GM19035 (cell line): Measurements from ENCODE around the gene ADAMTSL2.
"Not testable (repeated sequence)": the region's sequence is repeated elsewhere in the genome, so short reads cannot be mapped to it uniquely, and the experiment has no call there.

ENCODE experiments used
- ATAC-seq: cut with Tn5 transposase; IDR thresholded peaks from one replicate; pipeline ENCODE4 v1.9.1; 2021; ENCODE audit not compliant: unreplicated experiment

ADAMTSL2 gene

DNA sequence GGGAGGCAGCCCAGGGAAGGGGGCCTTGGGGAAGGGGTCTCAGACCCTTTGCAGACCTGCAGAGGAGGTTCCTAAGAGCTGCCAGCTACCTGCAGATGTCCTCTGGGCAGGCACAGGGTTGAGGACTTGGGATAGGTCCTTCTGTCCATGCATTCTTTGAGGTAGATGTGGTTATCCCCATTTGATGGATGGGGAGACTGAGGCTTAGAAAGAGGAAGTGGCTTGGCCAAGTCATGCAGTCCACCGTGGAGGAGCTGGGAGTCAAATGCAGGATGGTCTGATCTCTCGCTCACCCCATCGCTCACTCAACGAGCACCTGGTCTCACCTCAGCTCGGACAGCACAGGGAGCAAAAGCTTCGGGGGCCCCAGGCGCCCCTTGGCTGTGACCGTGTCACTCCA lies 20.2 kb downstream of the ADAMTSL2 start:
- ATAC-seq = no peak

DNA sequence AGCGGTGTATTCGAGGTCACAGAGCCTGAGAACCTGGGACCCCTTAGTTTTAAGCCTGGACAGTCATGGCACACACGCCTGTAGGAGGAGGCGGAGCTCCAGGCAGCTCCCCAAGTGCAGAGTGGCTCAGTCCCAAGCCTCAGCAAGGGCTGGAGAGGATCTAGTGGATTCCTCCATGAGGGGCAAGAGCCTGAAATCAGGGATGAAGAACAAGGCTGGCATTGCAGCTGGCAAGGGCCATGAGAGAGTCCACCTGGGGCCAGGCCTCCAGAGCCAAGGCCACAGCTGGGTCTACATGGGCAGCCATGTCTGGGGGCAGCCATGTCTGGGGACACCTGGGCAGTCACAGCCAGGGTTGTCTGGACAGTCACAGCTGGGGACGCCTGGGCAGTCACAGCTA lies 21.9 kb downstream of the ADAMTSL2 start:
- ATAC-seq = no peak

DNA sequence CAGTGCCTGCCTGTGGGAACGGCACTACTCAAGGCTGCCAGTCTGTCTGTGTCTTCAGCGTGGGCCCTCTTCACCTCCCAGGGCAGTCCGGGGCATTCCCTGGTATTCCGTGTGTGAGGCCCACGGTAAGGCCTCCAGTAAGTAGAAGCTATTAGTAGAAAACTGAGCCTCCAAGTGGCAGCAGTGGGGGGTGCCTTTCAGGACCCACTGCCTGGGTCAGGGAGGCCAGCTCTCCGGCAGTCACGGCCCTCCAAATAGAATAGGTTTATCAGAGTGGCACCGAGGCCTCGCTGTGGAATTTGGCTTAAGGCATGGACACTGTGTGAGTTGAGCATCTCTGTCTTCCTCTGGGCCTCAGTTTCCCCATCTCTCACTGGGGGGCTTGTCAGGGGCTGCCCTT lies 23.1 kb downstream of the ADAMTSL2 start:
- no peak for ATAC-seq

DNA sequence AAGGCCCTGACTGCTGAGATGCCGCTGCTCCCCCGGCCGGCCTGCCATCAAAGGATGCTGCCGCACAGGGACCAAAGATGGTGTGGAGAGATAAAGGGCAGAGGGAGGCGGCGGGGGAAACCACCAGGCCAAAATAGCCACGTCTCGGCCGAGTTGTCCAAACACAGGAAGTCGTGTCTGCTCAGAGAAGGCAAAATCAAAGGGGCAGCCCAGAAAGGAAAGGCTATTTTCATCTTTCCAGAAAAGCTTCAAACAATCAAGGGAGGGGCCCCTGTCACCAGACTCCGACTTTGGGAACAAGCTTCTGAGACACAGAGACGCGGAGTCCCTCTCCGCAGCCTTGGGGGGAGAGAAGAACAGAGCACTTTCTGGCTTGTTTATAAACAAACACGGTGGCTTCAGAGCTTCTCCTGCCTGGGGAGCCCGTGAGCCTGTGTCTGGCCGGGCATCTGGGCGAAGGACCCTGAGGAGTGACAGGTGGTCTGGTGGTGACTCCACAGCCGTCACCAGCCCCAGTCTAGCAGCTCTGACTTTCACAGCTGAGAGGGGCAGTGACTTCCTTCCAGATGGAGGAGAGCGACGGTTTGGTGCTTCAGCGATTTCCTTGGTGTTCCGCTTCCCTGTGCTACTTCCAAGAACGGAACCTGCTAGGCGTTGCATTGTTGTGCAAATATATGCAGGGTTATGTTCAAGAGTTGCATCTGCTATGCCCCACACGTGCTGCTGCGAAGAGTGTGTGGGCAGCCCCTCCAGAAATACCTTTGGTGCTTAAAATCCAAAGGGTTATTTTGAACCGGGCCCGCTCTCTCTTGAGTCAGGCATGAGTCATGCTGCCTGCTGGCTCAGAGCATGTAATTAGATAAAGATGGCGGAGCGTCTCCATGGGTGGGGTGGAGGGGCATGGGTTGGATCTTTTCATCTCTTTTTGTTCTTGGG lies 24.0 kb downstream of the ADAMTSL2 start:
- no peak for ATAC-seq

DNA sequence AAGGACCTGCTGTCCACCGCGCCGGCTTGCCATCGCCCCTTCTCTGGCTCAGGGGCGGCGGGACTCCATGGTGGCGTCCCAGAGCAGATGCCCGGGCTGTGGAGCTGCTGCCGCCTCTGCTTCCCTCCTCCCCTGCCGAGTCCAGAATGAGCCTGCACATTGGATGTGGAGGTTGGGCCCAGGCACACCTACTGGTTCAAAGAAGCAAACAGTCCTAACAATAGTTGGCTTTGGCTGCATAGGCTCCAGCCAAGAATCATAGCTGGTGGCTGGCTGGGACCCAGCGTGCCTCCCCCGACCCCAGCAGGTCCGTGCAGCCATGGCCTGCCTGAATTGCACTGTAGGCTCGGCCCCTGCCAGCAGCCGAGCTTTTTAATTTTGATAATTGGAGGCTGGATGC lies 25.8 kb downstream of the ADAMTSL2 start:
- no peak for ATAC-seq

DNA sequence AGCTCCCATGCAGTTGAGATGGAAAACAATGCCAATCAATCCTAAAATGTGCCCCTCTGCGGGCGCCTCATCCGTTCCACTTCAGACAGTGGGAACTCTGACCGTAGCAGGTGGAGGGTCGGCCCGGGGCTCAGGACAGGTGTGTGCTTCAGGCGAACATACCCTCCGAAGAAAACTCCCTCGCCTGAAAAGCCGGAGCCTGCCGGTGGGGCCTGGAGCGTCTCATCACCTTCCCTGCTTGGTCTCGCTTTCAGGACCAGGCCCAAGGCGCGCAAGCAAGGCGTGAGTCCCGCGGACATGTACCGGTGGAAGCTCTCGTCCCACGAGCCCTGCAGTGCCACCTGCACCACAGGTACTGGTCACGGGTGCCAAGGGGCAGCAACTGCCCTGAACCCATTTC lies 26.4 kb downstream of the ADAMTSL2 start:
- no peak for ATAC-seq

DNA sequence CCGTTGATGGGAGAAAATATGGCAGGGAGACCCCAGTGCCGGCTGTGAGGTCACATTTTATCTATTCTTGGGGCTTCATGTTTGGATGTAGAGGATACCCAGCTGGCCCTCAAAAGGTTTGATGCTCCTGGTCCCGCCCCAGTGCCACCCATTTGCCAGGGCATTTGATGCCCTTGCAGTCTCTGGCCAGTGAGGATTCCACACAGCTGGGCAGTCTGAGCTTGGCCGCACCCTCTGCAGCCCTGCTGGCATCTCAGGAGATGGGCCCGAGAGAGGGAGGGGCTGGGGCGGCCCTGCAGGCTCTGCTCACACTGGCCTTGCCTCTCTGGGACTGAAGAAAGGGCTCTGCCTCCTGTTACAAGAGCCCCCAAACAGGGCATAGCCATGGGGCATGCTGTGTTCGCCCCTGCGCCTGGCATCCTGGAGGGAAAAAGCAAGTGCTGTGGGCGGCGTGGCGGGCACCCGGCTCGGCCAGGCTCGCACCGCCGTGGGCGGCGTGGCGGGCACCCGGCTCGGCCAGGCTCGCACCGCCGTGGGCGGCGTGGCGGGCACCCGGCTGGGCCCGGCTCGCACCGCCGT lies 27.6 kb downstream of the ADAMTSL2 start:
- ATAC-seq = no peak

DNA sequence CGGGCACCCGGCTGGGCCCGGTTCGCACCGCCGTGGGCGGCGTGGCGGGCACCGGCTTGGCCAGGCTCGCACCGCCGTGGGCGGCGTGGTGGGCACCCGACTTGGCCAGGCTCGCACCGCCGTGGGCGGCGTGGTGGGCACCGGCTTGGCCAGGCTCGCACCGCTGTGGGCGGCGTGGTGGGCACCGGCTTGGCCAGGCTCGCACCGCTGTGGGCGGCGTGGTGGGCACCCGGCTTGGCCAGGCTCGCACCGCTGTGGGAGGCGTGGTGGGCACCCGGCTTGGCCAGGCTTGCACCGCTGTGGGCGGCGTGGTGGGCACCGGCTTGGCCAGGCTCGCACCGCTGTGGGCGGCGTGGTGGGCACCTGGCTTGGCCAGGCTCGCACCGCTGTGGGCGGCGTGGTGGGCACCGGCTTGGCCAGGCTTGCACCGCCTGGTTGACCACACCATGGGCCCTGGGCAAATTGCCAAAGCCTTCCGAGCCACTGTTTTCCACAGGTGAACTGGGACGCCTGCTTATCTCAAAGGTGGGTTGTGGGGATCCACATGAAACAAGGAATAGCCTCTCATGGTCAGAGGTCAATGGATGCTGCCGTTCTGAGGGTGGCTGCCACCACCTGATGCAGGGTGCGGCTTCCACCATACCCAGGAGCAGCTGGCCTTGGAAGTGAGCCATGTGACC lies 28.2 kb downstream of the ADAMTSL2 start:
- no peak for ATAC-seq

DNA sequence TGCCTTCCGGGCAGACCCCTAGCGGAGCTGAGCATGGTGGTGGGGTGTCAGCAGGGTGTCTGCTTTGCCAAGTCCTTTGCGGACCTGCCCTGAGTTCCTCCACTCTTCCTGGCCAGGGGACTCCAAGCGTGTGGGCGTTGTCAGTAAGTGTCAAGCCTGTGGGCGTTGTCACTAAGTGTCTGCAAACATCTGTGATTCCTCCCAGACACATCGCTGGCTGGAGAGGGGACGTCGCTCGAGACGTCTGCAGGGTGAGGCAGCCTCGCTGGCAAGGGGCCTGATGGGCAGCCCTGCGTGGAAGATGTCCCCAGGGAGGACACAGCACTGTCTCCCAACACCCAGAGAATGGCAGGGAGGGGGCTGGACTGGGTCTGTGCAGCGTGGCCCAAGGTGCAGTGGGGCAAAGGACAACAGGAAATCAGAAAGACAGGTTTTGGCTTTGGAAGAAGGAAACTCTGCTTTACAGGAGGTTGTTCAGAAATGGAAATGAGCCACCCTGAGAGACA lies 28.8 kb downstream of the ADAMTSL2 start:
- ATAC-seq = no peak

DNA sequence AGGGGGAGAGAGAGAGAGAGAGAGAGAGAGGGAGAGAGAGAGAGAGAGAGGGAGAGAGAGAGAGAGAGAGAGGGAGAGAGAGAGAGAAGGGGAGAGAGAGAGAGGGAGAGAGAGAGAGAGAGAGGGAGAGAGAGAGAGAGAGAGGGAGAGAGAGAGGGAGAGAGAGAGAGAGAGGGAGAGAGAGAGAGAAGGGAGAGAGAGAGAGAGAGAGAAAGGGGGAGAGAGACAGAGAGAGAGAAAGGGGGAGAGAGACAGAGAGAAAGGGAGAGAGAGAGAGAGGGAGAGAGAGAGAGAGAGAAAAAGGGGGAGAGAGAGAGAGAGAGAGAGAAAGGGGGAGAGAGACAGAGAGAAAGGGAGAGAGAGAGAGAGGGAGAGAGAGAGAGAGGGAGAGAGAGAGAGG lies 29.3 kb downstream of the ADAMTSL2 start:
- not testable (repeated sequence) for ATAC-seq

DNA sequence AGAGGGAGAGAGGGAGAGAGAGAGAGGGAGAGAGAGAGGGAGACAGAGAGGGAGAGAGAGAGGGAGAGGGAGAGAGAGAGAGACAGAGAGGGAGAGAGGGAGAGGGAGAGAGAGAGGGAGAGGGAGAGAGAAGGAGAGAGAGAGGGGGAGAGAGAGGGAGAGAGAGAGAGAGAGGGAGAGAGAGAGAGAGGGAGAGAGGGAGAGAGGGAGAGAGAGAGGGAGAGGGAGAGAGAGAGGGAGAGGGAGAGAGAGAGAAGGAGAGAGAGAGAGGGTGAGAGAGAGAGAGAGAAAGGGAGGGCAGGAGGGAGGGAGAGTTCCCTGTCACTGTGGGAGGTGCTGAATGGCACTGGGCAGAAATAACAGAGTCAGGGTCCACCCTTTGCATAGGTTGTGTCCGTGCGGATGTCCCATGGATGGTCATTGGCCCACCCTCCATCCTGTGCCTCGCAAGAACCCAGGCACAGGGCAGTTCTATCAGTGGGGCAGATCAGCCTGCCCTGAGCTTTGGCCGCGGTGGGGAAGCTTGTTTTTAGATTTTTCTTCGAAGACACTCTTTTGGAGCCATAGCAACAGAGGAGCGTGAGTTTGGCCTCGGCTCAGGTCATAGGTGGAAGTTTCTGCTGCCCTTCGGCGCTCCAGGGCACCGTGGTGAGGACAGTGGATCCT lies 30.1 kb downstream of the ADAMTSL2 start:
- ATAC-seq = no peak

DNA sequence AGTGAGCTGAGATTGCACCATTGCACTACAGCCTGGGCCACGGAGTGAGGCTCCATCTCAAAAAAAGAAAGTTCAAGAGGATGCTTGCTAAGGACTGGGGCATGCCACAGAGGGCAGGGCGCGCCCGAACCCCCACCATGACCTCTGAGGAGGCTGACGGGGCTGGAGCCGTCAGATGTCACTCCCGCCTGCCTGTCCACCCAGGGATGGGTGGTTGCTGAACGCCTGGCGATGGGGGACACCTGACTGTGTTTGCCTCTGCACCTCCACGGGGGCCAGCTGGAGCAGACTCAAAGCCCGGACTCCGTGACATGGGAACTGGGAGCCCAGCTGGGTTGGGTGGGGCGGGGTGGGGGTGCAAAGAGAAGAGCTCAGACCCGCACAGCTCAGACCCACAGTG lies 31.9 kb downstream of the ADAMTSL2 start:
- ATAC-seq = no peak

DNA sequence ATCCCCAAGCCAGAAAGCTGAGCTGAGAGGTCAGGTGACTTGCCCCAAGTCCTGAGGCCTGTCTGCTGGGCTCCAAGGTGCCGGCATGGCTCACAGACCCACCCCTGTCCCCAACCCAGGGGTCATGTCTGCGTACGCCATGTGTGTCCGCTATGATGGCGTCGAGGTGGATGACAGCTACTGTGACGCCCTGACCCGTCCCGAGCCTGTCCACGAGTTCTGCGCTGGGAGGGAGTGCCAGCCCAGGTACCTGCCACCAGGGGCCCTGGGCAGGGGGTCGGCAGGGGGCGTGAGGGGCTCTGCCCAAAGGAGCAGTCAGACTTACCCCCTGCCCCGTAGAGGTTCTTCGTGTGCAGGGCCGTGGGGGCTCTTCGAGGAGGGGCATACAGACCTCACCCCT lies 32.3 kb downstream of the ADAMTSL2 start:
- no peak for ATAC-seq

DNA sequence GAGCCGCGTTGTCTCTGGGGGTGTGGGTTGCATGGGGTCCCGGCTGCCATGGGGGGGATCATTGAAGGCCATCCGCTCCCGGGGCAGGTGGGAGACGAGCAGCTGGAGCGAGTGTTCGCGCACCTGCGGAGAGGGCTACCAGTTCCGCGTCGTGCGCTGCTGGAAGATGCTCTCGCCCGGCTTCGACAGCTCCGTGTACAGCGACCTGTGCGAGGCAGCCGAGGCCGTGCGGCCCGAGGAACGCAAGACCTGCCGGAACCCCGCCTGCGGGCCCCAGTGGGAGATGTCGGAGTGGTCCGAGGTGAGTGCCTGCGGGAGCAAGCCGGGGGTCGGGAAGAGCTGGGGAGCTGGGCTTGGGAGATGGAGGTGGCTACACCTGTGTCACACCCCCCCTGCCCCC lies 33.7 kb downstream of the ADAMTSL2 start:
- ATAC-seq = no peak

DNA sequence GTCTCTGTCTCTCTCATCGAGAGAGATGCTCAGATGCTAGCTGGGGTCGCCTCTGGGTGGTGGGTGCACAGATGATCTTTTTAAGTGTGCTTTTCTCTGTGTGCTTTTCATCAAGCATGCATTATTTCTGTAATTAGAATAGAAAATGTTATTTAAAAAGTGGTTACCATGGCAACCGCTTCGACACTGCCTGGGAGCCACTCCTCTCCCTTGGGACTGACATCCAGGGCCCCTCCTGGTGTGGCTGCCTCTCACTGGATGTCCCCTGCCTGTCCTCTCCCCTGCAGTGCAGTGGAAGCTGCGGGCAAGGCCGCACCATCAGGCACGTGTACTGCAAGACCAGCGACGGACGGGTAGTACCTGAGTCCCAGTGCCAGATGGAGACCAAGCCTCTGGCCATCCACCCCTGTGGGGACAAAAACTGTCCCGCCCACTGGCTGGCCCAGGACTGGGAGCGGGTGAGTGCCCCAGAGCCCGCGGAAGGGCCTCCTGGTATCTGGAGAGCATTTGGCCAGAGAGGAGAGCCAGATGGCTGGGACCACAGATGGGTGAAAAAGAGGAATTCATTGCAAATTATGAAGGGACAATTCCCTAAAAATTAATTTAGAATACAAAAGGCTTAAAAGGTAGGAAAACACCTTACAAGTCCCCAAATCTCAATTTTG lies 34.7 kb downstream of the ADAMTSL2 start:
- no peak for ATAC-seq

DNA sequence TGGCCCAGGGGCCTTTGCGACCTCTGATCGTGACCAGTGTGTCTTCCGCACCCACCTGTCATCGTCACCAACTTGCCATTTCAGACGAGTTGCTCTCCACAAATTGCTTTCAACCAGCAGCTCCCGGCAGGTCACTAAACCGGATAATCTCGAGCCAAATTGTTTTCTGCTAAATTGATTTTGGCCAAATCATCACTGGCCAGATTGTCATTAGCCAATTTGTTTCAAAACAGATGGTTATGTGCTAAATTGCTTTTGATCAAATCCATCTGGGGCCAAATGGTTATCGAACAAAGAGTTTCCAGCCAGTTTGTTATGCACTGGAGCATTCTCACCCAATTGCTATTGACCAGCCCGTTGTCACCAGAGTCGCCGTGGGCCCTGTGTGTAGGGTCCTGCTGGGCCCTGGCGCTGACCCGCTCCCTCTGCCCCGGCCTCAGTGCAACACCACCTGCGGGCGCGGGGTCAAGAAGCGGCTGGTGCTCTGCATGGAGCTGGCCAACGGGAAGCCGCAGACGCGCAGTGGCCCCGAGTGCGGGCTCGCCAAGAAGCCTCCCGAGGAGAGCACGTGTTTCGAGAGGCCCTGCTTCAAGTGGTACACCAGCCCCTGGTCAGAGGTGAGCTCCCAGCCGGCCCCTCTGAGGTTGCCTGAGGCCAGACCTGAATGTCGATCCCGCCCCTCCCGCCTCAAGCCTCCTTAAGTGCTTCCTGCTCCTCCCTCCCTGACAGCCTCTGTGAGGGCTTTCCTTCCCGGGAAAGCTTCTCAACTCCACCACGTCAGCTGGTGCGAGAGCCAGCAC lies 35.6 kb downstream of the ADAMTSL2 start:
- no peak for ATAC-seq

DNA sequence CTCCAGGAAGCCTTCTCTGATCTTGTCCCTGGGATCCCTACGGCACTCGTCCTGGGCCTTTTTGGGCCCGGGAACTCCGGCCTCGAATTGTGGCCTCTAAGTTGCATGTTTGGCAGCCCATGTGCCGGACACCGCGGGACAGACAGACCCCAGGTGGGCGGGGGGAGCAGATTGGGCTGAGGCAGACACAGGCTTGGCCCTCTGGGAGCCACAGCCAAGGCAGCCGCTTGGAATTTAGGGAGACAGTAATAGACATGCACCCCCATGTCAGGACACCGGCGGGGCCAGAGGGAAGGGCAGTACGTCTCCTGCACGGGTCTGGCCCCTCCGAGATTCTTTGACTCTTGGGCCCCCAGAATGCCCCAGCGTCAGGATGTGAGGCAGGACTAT lies 36.2 kb downstream of the ADAMTSL2 start:
- no peak for ATAC-seq

DNA sequence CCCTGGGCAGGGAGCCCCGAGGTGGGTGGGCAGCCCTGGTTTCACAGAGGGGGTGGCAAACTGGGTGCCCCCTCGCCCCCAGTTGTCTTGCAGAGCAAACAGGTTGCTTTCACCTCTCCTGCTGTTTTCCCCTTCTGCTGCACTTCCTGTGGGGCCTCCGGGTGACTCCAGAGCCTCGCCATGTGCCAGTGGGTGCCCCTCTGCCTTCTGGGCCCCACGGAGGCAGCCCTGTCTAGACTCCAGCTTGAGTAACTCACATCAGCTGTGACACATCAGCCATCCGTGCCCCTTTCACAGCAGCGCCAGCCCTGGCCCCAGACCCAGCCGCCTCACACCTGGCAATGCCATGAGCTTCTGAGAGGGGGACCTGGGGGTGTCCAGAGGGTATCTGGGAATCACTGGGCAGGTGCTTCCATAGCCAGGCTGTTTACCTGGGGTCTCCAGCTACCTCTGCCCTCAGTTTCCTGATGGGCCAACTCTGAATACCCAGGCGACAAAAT lies 36.9 kb downstream of the ADAMTSL2 start:
- ATAC-seq = no peak

DNA sequence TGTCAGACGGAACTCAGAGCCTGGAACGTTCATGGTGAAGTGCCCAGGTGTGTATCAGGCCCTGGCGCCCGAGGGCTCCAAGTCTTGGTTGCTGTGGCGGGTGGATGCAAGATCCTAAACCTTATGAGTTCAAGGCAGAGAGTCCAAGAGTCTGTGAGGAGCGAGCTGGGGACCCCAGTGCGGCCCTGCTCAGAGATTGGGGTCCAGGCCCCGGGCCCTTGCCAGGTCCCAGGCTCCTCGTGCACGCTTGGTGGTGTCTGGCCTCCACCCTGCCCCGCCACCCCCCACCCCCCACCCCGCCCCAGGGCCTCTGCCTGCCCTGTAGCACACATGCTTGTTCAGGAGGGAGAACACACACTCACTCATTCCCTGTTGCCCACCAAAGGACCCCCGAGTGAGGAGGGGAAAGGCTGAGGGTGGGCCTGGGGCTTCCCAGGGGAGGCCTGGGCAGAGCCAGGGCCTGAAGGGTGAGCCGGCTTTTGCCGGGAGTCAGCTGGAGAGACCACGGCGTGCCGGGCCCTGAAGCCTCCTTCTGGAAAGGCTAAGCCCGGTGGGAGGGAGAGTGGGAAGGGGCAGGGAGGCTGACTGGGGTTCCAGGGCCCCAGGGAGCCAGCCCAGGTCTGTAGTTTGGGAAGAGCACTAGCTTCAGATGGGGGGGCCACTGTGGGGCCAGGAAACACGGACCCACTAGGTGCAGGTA lies 37.5 kb downstream of the ADAMTSL2 start:
- no peak for ATAC-seq
